HG03066 (cell line): ENCODE results near the gene TRIM32.

Experiments used
- ATAC-seq: cut with Tn5 transposase; IDR thresholded peaks from one replicate; pipeline ENCODE4 v1.9.1; 2021; ENCODE audit warnings: low read depth; ENCODE audit not compliant: unreplicated experiment

The TRIM32 gene

DNA sequence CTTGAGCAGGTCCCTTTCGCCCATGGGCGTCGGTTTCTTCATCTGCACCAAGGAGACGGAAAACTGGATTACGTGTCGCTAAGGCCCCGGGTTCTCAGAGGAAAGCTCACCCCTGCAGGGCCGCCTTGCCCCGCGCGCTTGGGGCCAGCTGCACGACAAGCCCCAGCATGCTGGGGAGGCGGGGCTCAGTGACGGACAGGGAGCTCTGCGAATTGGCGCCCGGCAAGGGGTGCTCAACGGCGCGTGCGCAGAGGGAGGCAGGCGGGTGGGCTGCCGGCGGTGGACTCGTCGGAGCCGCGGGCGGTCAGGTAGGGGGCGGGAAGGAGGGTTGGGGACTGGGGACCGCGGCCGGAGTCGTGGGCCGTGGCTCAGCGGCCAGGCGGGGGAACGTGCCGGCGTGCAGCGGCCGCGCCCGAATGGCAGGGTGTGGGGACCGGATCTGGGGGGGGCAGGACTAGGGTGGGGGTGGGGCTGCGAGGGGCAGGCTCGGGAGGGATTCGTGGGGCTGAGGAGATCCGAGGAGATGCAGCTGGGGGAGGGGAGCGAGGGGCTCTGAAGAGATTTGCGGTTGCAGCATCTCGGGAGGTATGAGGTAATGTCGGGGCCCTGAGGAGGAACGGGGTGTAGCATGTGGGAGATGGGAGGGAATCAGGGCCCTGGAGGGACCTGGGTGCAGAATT is at the start of gene TRIM32:
TRIM32 (plus strand) TSS at position 232 of the 680 bp plus-strand sequence. CDS start 10,438 bp downstream, outside the sequence.
- peak; percentile 97 for ATAC-seq

GRCh38 chr9:116639251-116639741 is 47.8 kb upstream of the TRIM32 start:
- no peak for ATAC-seq

GRCh38 chr9:116641292-116642059 is 45.6 kb upstream of the TRIM32 start:
- no peak for ATAC-seq

GRCh38 chr9:116643691-116644090 is 43.4 kb upstream of the TRIM32 start:
- ATAC-seq: no peak

- no peak for ATAC-seq
Measured at GRCh38 chr9:116644091-116644688, 42.9 kb upstream of the TRIM32 start.

GRCh38 chr9:116646661-116647514 is 40.2 kb upstream of the TRIM32 start:
- no peak for ATAC-seq

DNA sequence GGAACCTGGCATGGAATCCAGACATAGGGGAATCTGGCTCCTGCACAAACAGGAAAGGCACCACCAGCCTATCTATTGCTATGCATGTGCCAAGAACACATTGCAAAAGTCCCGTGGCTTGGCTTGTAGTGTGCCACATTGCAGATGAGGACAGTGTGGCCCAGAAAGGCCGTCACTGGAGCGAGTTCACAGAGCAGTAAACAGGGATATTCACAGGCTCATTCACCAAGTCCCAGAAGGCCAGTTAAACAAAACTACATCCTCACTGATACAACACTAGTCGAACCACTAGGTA is 39.6 kb upstream of the TRIM32 start:
- no peak for ATAC-seq

GRCh38 chr9:116653348-116654058 is 33.6 kb upstream of the TRIM32 start:
- ATAC-seq: no peak

- ATAC-seq: no peak
Measured at GRCh38 chr9:116654059-116654355, 33.1 kb upstream of the TRIM32 start.

GRCh38 chr9:116656501-116656971 is 30.6 kb upstream of the TRIM32 start:
- no peak for ATAC-seq

- no peak for ATAC-seq
Measured at GRCh38 chr9:116656977-116657376, 30.1 kb upstream of the TRIM32 start.

DNA sequence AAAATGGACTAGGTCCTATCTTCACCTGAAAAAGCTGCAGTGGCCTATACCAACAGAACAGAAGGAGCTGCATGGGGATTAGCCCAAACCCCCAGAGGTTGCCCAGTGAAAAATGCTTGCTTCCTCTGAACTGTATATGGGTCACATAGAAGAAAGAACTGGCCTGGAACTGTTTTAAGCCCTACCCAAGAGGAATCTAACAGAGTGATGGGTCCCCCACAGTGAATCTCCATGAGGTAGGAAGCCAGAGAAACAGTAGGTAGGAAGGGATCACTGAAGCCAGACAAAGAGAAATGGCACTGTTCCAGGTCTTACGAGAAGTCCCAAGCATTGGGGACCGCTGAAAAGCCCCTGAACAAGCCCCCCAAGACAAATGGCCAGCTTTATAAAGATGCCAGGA is 28.8 kb upstream of the TRIM32 start:
- ATAC-seq: no peak

DNA sequence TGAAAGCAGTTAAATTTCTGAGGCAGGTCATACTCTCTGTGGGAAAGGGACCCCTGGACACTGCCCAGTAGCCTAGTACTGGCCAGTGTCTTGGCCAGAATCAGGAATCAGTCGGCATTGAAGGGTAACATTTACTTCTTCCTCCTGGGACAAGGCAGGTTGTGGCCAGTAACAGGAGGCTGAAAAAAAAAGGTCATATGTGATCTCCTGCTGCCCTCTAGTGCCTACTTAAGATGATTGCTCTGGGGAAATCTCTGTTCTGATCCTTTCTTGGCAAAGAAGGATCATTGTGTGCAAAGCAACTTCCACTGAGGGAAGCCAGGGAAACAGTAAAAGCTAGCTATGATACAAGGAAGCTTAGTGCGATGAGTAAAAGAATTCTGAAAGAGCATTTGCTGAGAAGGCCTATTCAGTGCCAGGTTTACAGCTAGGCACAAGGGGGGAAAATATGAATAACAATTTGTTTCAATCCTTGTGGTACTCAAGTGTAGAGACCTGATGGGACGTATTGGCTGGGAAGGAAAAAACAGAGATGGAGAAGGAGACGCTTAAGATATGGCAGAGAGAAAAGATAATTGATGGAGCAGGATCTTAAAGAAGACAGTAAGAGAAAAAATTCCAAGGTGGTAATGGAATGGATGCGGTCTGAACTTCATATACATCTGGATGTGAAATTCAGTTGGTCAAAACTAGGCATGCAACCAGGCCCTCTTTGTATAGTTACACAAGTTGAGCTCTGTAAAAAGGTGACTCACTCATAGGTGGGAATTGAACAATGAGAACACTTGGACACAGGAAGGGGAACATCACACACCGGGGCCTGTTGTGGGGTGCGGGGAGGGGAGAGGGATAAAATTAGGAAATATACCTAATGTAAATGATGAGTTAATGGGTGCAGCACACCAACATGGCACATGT is 25.8 kb upstream of the TRIM32 start:
- peak; percentile 80 for ATAC-seq

DNA sequence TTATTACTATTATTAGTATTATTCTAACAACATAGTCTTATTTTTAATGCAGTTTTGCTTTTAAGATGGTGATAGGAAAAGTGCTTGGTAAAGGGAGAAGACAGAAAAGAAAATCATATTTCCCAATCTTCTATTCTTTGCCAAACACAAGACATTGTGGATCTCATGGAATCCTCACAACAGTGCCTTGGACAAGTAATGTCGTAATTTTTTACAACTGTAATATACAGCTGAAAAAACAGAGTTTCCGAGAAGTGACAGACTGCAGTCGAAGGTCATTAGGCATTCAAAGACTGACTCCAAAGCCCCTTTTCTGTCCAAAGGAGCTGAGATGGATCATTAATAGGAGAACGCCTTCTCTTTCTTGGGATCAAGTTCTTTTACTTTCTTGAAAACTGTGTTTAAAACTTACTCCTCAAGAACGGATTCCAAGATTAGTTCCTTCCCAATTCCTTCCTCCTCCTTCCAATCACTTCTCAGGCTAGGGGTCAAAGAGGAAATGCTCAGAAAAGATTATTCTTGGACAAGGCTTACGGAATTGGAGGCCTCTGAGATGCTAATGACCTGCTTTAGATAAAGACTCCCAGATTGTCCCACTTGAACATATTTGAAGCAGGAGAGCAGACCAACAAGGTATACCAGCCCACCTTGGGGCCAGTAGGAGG is 24.3 kb upstream of the TRIM32 start:
- no peak for ATAC-seq

DNA sequence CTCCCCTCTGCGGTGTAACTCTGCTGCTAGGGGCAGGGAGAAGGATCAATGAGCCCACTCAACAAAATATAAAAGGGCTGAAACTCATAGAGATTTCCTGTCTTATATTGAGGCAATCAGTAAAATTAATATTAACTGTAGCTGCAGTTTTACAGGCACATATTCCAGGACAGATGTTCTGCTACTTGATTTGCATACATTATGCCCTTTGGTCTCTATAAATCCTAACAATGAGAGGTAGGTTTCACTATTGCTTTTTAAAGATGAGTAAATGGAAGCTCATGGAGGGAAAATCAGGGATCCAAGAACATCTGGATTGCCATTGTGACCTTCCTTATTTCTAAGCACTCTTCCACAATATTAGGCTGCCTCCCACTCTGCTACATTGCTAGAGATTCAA is 23.5 kb upstream of the TRIM32 start:
- ATAC-seq: no peak

DNA sequence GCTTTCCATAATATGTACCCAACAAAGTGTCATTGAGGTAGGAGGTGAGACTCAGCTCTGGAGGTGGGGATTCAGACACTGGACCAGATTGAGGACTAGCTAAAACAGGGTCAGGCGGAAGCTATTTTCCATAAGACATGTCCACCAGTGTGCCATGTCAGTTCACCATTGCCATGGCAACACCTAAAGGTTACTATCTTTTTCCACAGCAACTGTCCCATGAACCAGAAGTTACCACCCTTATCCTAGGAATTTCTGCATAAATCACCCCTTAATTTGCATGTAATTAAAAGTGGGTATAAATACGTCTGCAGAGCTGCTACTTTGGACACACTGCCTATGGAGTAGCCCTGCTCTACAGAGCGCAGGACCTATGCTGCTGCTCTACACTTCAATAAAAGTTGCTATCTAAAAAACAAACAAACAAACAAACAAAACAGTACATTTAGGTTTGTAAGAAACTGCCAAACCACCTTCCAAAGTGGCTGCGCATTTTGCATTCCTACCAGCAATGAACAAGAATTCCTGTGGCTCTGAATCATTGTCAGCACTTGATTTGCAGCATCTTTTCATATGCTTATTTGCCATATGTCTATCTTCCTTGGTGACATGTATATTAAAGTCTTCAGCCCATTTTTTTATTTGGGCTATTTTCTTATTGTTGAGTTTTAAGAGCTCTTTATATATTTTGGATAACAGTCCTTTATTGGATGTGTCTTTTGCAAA is 18.0 kb upstream of the TRIM32 start:
- no peak for ATAC-seq

GRCh38 chr9:116671605-116672004 is 15.5 kb upstream of the TRIM32 start:
- ATAC-seq: no peak

DNA sequence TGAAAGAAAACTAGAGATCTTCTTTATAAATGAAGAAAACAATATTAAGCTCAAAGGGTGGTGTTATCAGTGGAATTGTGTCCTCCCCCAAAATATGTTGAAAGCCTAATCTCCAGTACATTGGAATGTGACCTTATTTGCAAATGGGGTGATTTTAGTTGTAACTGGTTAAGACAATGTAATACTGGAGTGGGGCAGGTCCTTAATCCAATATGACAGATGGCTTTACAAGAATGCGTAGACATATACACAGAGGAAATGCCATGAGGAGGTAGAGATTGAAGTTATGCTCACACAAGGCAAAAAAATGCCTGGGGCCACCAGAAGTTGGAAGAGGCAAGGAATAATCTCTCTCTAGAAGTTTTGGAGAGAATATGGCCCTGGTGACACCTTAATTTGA is 13.7 kb upstream of the TRIM32 start:
- no peak for ATAC-seq
